ENCODE results near the gene MIPOL1. TPM values are rescaled to one million over a fixed set of nuclear protein-coding genes. Genes with fewer than 3 reads are reported as not detected.

MIPOL1 gene
- total RNA-seq, 2 experiments from 2014 or later: not detected

DNA sequence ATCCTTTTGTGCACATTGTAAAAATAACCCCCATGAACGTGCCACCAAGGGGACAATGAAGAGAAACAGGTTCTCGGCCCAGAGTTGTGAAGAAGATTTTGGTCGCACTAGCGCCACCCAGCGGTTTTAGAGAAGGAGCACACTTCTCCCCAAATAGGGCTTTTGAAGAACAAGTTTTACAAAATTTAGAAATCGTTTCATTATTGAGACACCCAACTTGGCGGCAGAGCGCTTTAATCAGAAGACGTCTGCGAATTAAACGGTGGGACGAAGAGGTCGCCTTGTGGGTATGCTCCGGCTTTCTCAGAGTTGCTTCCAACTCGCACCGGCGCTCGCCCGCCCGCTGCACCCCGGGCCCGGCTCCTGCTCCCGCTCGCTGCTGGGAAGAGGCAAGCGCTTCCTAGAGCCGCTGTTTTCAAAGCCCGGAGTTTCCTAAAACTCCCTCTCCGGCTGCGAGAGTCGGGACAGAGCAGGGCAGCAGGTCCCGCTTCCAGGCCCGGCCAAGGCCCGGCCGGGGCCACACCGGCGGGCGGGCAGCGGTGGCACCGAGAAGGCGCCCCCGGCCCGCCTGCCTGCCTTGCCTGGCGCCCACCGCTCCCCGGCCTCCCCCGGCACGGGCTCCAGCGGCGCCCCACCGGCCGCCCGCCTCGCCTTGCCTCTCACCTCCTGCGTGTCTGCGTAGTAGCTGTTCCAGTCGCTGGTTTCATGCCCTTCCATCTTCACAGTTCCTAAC lies 396.7 kb downstream of the MIPOL1 start:
- Mint-ChIP-seq H3K36me3 (peaks cover 32% of the 10 kb centered on the region), H3K9me3 (peaks cover 18% of the 10 kb centered on the region), H3K4me1 (peaks cover 16% of the 10 kb centered on the region), H3K27ac (peak overlapping the region; percentile 31), H3K27me3 (peaks cover 91% of the 10 kb centered on the region), H3K4me3 (peak overlapping the region; percentile 40)
- peak; percentile 34 for DNase-seq

DNA sequence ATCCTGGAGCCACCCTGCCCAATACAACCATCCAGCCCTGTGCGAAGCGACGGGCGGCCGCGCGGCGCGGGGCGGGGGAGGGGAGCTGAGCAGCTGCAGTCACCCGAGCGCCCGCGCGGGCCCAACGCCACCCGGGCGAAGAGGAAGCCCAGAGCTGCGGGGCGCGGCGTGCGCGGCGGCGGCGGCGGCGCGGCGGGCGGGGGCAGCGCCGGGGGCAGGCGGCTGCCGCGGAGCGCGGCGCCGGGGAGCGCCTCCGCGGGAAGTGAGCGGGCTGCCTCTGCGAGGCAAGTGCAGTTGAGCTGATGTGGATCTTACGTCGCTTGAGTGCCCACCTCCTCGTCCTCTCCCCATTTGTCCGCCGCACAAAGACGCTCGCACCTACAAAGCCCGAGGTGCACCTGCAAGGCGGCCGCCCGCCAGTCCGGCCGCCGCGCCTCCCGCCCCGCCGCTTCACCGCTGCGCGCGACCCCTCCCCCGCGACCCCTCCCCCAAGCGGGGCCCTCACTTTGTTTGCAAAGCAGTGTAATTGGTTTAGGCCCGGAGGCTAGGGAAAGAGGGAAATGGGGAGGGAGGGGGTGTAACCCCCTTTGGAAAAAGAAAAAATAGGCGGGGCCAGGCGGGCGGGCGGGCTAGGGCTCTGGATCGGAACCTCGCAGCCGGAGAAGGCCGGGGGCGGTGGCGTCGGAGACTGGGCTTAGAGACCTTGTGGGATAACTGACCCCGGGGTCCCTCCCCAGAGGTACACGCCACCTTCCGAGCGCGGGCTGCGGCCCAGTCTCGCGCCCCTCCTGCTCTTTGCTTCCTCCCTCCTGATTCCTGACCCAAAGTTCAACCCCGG lies 397.5 kb downstream of the MIPOL1 start, which contains the start of the genes FOXA1 and TTC6:
Gene FOXA1, minus strand, starts transcription at position 279 of the 838 bp plus-strand sequence. Its CDS starts 277 bp downstream, at position 2.
Gene TTC6, plus strand, starts transcription at position 659 of the 838 bp plus-strand sequence. CDS start 26,436 bp downstream, outside the sequence.
- no peak for DNase-seq
- peaks cover 33% of the 10 kb centered on the region for H3K36me3 Mint-ChIP-seq
- peak within 1 kb of the TSS; percentile 65 for H3K27ac Mint-ChIP-seq
- peaks cover 92% of the 10 kb centered on the region for H3K27me3 Mint-ChIP-seq
- H3K4me3 Mint-ChIP-seq: peak within 1 kb of the TSS; percentile 70
- H3K9me3 Mint-ChIP-seq: peaks cover 17% of the 10 kb centered on the region
- H3K4me1 Mint-ChIP-seq: peaks cover 16% of the 10 kb centered on the region

- Mint-ChIP-seq H3K27ac (peak overlapping the region; percentile 65), H3K36me3 (peaks cover 32% of the 10 kb centered on the region), H3K9me3 (peaks cover 14% of the 10 kb centered on the region)
These were observed 398.3 kb downstream of the MIPOL1 start for GRCh38 chr14:37595809-37596621.

GRCh38 chr14:37596790-37597472 lies 399.2 kb downstream of the MIPOL1 start:
- no peak for DNase-seq
- peaks cover 28% of the 10 kb centered on the region for H3K36me3 Mint-ChIP-seq
- peaks cover 94% of the 10 kb centered on the region for H3K27me3 Mint-ChIP-seq
- H3K9me3 Mint-ChIP-seq: peaks cover 14% of the 10 kb centered on the region
- H3K4me3 Mint-ChIP-seq: no peak overlapping the region
- H3K27ac Mint-ChIP-seq: no peak overlapping the region
- peaks cover 16% of the 10 kb centered on the region for H3K4me1 Mint-ChIP-seq

More at GRCh38 chr14:37595809-37596621, 398.3 kb downstream of the MIPOL1 start:
- peak; percentile 82 for DNase-seq
- peaks cover 16% of the 10 kb centered on the region for H3K4me1 Mint-ChIP-seq
- H3K27me3 Mint-ChIP-seq: peaks cover 92% of the 10 kb centered on the region
- H3K4me3 Mint-ChIP-seq: peak overlapping the region; percentile 70

DNA sequence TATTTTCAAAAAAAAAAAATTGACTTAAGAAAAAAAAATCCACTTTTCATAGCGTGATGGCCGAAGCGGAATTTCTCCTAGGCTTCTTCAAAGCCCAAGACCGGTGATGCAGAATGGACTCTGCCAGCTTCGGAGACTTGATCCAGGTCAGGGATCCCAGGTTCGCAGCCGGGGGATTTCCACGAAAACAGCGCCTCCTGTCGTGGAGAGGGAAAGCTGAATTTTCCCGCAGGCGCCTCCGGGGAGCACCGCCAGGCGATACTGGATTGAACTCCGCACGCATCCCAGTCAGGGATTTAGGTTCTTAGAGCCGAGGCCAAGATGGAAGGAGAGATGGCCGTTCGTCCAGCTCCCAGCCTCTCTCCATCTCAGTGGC lies 399.8 kb downstream of the MIPOL1 start:
- peaks cover 26% of the 10 kb centered on the region for H3K36me3 Mint-ChIP-seq
- DNase-seq: no peak
- H3K4me1 Mint-ChIP-seq: peaks cover 16% of the 10 kb centered on the region
- H3K4me3 Mint-ChIP-seq: no peak overlapping the region
- H3K27ac Mint-ChIP-seq: no peak overlapping the region
- peaks cover 14% of the 10 kb centered on the region for H3K9me3 Mint-ChIP-seq
- H3K27me3 Mint-ChIP-seq: peaks cover 94% of the 10 kb centered on the region

- Mint-ChIP-seq H3K27me3 (peaks cover 94% of the 10 kb centered on the region), H3K9me3 (peaks cover 10% of the 10 kb centered on the region), H3K4me3 (no peak overlapping the region), H3K27ac (no peak overlapping the region), H3K36me3 (peaks cover 22% of the 10 kb centered on the region), H3K4me1 (peaks cover 16% of the 10 kb centered on the region)
- DNase-seq: no peak
These were observed 400.4 kb downstream of the MIPOL1 start for GRCh38 chr14:37597914-37598746.

GRCh38 chr14:37598747-37599506 lies 401.2 kb downstream of the MIPOL1 start:
- Mint-ChIP-seq H3K36me3 (peaks cover 22% of the 10 kb centered on the region), H3K27me3 (peaks cover 94% of the 10 kb centered on the region), H3K4me3 (no peak overlapping the region), H3K27ac (no peak overlapping the region), H3K4me1 (peaks cover 16% of the 10 kb centered on the region), H3K9me3 (peaks cover 10% of the 10 kb centered on the region)
- DNase-seq: no peak

DNA sequence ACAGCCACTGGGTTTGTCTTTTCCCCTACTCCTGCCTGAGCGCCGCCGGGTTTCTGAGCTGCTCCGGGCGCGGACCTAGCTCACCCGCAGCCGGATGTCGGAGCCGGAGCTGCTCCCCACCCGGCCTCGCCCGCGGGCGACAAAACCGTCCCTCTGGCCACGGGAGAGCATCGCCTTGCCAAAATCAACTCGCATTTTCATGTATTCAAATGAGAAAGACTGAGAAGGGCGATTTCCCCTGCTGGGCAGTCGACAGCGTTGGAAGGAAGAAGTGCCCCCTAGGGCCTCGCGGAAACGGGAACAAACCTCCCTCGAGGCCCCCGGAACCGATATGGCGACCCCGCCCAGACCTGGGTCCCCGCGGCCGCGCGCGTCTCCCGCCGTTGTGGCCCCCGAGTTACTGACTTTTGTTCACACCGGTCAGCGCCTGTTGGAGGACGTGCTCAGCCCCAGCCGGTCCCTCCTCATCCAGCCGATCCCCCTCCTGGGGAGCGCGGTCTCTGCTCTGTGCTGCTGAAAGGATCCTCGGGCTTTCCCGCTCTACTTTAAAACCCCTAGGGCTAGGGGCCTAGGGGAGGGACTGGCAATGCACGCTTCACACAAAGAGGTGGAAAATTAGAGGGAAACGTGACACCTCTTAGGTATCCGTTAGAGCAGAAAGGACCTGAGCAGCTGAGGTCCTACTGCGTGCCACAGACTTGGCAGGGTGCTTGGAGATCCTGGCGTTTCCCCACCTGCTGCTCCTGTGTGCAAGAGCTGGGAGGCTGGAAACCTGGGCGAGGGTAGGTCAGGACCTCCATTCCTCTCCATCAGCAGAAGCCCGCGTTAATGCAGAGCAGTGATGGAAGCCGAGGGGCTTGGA lies 402.0 kb downstream of the MIPOL1 start:
- Mint-ChIP-seq H3K4me1 (peaks cover 13% of the 10 kb centered on the region), H3K27me3 (peaks cover 94% of the 10 kb centered on the region), H3K27ac (no peak overlapping the region), H3K4me3 (no peak overlapping the region), H3K9me3 (peaks cover 10% of the 10 kb centered on the region), H3K36me3 (peaks cover 18% of the 10 kb centered on the region)
- no peak for DNase-seq

DNA sequence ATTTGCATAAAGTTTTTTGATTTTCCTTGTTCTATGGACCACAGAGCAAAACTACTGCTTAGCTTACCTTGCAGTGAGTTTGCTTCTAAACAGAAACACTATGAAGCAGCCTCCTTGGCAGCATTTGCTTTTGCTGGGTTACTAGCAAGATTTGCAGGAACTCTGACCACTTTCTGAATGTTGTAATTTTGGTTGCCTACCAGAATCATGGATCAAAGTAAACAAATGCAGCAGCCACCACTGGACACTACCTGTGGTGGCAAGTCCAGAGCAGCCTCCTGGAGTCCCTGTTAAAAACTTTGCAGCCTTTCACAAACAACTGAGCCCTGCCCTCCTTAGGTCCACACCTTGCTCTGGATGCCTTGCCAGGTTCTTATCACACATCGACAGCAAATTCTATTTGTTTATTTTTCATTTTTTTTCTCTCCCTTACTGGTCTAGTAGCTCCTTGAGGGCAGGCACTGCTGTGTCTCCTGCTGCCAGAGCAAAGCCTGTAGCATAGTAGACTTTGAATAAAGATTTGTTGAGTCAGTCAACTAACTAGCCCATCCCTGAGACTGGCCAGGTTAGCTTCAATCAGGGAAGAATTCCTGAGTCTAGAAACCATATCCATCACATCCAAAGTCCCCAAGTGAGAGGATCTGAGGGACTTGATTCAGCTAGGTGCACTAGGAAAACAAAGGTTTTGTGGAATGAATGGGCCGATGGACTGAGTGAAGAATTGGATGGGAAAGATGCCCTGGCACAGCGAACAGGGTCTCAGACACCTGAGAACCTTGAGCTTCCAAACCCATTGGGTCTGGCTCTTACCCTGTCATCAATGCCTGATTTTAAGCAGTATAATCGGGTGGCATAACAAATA lies 403.4 kb downstream of the MIPOL1 start:
- Mint-ChIP-seq H3K4me1 (peaks cover 9% of the 10 kb centered on the region), H3K9me3 (peaks cover 8% of the 10 kb centered on the region), H3K27ac (no peak overlapping the region), H3K4me3 (no peak overlapping the region), H3K27me3 (peaks cover 96% of the 10 kb centered on the region), H3K36me3 (peaks cover 14% of the 10 kb centered on the region)
- no peak for DNase-seq

DNA sequence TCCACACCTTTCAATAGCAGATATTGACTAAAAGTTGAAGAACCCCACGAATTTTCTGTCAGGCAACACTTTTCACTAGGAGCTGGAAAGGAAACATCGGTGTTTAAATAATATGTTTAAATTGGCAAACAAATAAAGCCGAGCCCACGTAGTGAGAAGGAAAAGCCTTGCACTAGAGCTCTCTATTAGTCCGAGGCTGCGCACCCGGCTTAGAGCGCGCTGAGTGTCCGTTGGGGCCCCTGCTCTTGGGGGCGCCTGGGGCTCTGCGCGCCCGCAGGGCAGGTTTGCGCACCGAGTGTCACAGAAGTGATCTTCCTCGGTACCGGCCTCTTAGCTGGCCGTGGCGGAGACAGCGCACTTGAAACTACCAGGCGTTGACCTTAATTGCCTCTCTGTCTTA lies 404.1 kb downstream of the MIPOL1 start:
- no peak for DNase-seq
- peaks cover 93% of the 10 kb centered on the region for H3K27me3 Mint-ChIP-seq
- no peak overlapping the region for H3K4me3 Mint-ChIP-seq
- H3K27ac Mint-ChIP-seq: no peak overlapping the region
- H3K4me1 Mint-ChIP-seq: peaks cover 6% of the 10 kb centered on the region
- peaks cover 11% of the 10 kb centered on the region for H3K36me3 Mint-ChIP-seq
- peaks cover 5% of the 10 kb centered on the region for H3K9me3 Mint-ChIP-seq

All from activated naive CD8-positive, alpha-beta T cell treated with anti-CD3 and anti-CD28 coated beads for 36 hours (primary cell).